Ecto neural progenitor cell (in vitro differentiated cells): ENCODE results near the gene INAFM2.

Experiments used
- DNase-seq: peaks from one replicate; pipeline ENCODE4 v3.0.0-alpha.2; 2018; ENCODE audit warnings: low spot score

Gene INAFM2

DNA sequence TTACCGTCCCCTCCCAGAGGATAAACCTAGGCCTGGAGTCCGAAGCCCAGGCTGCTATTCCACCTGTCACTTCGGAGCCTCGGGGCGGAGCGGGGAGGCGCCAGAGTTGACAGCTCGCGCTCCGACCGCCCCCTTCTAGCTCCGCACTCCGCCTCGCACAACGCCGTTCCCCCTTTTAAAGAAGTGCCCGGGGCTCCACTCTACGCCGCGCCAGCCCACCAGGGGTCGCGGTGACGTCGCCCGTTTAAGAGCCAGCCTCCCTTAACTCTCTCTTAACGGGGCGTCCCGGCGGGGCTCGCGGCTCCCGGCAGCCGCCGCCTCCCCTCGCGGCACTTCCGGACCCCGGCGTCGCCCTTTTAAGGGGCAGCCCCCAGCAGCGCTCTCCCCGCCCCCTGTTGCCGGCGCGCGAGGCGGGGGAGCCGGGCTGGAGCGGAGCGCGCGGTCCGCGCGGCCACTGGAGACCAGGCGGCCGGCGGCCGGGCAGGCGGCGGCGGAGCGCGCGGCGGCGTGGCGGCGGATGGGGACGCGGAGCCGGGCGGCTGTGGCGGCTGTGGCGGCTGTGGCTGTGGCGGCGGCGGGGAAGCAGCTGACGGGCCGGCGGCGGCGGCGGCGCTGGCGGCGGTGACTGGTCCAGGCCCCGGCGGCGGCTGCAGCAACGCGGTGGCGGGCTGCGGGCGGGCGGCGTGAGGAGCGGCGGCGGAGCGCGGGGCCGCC, at the start of gene INAFM2:
Gene INAFM2 (plus strand): TSS at position 454 of the 714 bp plus-strand sequence. CDS start 364 bp downstream, outside the sequence.
- DNase-seq, result peak; percentile 95

GRCh38 chr15:40274350-40275274, 48.9 kb upstream of the INAFM2 start:
- DNase-seq, result peak; percentile 90

GRCh38 chr15:40275523-40275922, 48.0 kb upstream of the INAFM2 start:
- DNase-seq, result no peak

DNA sequence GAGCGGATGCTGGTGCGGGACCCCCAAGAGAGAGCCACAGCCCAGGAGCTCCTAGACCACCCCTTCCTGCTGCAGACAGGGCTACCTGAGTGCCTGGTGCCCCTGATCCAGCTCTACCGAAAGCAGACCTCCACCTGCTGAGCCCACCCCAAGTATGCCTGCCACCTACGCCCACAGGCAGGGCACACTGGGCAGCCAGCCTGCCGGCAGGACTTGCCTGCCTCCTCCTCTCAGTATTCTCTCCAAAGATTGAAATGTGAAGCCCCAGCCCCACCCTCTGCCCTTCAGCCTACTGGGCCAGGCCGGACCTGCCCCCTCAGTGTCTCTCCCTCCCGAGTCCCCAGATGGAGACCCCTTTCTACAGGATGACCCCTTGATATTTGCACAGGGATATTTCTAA, 47.5 kb upstream of the INAFM2 start:
- DNase-seq, result no peak

- DNase-seq, result no peak
Observed at GRCh38 chr15:40276927-40277326, 46.6 kb upstream of the INAFM2 start.

- DNase-seq, result no peak
Observed at GRCh38 chr15:40277471-40277870, 46.0 kb upstream of the INAFM2 start.

- no peak for DNase-seq
Observed at GRCh38 chr15:40278026-40278425, 45.5 kb upstream of the INAFM2 start.

DNA sequence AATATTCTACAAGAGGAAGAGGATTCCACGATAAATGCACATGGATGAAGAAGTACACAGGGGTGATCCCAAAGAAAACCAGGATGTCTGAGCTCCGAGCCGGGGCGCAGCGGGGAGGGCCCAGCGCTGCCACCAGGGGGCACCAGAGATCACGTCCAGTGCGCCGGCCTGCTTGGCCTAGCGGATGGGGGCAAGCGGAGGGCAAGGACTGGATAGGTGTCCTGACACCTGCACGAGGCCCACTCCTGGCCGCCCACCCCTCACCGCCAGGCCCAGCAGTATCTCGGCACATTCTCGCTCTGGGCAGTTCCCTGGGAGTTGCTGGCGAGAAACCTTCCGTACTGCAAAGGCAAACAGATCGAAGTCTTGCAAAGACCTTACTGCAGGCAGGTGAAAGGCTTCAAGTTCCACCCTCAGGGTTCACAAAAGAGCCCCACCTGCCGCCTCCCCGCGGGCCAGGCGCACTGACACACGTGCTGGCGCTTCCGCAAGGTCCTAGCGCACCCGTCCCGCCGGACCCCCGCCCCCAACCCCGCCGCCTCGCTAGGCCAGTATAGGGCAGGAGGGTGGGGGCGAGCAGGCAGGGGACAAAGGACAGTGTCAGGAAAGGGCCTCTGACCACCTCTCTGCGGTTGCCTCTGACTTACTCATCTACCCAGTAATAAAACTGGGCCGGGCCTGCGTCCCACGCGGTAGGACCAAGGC, 43.9 kb upstream of the INAFM2 start:
- DNase-seq, result peak; percentile 89

DNA sequence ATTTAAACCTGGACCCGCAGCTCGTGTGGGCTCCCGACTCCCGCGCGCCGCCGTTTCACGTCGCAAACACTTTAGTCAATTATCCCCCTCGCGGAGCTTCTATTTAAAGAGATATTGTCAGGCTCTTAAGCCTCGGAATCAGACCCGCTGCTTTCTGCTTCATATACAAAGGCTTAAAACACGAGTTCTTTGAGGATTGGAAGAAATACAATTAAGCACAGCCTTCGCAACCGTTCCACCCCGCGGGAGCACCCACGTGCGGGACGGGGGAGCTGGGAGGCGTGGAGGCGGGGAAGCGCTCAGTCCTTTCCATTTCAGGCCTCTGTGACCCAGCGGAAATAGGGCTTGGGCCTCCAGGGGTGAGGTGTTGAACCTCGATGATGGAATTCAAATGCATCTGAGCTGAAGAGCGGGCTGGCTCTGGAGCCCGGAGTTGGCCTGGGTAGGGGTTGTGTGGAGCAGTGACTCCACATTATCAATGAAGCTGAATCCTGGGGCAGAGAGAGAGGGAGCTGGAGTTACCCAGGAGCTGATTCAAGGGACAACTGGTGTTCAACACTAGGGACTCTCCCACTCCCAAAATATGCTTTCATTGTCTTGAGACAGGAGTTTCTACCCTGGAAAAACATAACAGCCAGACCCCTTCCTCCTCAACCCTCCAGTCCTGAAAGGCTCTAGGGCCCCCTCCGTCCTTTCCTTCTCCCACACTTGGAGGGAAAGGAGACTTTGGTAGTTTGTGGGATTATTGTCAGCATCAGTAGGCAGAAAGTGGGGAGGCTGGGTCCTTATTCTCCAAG, 43.0 kb upstream of the INAFM2 start:
- DNase-seq, result no peak

DNA sequence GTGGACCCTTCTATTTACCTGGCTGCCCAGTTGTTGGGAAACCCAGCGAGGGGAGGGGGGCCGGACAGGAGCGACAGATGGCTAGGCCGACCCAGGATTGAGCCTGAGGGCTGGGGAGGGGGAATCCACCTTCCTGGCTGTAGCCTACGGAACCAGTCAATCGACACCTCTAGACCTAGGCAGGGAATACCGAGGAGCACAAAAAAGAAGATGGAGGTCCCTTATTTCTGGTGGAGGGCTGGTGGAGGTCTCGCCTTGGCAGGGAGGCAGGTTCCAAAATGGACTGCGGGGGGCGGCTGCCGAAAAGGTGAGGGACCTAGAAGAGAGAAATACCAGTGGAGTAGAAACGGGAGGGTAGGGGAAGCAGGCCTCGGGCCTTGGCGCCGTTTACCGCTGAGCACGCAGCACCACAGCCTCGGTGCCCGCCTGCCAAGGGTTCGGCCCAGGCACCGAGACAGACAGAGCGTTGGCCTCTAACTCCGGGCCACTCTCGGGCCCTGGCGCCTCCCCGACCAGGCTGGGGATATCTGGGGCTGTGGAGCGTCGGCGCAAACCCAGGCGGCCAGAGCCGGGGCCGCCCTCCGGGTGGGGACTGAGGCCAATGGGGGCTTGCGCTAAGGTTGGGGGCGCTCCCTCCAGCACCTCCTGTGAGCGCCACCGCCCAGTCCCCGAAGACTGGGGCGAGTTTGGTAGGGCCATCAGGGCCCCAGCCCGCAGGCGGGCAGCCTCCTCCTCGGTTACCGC, 42.3 kb upstream of the INAFM2 start:
- DNase-seq, result no peak

DNA sequence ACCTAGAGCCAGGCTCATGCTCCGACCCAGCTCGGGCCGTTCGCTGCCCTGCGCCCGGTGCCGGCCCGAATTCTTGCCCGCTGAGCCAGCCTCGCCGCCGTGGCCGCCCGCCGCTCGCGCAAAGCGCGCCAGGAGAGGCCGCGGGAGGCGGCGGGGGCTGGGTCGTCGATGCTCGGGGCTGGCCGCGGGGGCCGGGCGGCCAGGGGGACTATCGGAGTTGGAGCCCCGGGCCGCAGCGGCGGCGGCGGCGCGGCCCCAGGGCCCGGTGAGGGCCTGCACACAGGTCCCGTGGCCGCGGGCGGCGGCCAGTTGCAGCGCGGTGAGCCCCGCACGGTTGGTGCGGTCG, 41.7 kb upstream of the INAFM2 start:
- DNase-seq, result no peak

- DNase-seq, result peak; percentile 84
Observed at GRCh38 chr15:40282147-40282868, 41.2 kb upstream of the INAFM2 start.

DNA sequence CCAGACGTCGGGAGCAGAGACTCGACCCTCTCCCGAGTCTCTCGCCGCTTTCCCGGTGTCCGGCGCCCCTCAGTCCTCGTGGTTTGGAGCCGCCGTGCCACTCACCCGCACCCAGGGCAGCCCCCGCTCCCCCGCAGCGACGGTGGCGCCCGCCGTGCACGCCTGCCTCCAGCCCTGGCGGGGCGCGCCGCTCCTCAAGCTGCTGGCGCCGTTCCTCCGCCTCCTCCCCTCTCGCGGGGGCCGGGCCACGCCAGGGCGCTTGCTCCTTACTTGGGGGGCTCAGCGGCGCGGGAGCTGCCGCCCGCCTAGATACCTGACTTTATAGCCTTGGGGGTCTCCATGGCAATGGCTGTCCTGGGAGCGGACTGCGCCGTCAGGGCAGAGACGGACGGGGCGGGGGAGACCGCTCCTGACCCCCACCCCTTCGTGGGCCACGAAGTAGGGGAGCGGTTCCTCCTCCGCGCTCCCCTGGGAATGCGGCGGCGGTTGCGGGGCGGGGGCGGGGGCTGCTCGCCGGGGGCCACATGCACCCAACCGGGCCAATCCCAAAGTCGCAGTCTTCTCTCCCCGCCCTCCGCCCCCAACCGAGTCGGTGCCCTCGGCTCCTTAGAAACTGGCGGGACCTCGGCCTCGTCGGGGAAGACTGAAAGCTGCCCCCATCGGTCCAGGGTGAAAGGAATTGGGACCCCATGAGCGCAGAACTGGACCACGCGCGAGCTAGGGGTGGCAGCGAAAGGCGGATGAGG, 40.5 kb upstream of the INAFM2 start, which contains the start of gene ANKRD63:
Gene ANKRD63 (minus strand): TSS at position 196 of the 746 bp plus-strand sequence. CDS start 478 bp downstream, outside the sequence.
- peak; percentile 65 for DNase-seq

DNA sequence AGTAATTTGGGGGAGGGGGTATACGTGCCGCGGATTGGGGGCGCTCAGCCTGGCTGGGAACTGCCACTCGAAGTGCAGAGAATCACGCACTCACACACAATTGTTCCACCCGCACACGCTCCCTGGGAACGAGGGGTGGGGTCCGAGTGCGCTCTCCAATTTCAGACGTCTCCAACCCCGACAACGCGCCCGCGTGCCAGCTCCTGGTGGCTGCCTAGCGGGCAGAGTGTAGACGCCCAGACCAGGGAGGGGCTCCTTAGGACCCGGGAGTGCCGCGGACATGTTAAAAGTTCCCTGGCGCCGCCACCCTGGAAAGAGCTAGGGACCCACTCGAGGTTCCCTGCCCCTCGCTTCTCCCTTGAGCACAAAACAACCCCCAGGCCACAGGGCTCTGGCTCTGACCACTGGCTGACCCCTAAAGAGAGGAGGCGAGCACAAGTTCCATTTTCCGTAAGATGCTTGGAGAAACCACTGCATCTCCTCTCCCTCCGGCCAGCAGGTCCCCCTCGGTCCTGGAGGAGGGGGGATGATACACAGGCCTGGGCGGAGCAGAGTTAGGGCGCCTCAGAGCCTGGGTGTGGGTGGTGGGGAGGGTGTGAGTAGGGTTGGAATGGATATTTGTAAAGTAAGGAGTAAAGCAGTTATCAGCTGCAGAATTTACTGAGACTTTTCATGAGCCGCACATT, 39.7 kb upstream of the INAFM2 start:
- no peak for DNase-seq

GRCh38 chr15:40285151-40285550, 38.3 kb upstream of the INAFM2 start:
- DNase-seq, result no peak

DNA sequence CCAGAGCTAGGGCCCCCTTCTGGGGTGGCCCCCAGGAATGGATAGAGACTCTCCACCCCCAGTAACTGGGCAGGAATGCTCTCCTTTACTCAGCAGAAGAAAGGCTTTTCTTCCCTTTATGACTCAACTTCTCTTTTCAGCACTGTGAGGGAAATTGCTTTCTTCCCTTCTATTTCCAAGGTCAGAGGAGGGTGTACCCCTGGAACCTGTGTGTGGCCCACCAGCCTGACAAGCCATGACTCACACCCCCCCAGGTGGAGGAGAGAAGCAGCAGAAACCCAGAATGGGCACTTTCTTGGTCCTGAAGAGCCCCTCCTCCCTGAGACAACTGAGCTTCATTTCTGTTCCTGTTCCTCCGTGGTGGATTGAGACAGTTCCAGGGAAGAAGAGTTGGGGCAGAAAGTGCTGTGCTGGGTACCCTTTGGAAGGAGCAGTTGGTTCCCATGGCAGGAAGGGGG, 37.9 kb upstream of the INAFM2 start:
- no peak for DNase-seq

DNA sequence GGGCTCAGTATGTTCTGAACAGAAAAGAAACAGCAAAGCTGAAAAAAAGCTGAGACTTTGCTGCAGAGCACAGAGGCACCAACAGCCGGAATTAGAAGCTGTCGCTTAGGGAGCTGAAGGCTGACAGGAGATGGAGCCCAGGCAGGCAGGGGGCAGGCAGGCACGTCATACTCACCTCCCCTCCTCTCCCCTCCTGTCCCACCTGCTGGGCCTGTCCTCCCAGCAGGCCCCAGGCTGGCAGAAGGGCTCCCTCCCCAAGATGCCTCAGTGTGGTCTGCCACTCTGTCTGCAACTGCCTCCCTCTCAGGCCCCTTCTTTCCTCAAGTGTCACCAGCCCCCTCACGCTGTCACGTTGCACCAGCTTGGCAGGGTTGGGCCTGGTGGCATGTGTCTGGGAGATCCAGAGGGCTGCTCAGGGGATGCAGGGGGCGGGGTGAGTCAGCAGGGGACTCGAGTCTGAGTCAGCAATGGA, 37.4 kb upstream of the INAFM2 start:
- no peak for DNase-seq

DNA sequence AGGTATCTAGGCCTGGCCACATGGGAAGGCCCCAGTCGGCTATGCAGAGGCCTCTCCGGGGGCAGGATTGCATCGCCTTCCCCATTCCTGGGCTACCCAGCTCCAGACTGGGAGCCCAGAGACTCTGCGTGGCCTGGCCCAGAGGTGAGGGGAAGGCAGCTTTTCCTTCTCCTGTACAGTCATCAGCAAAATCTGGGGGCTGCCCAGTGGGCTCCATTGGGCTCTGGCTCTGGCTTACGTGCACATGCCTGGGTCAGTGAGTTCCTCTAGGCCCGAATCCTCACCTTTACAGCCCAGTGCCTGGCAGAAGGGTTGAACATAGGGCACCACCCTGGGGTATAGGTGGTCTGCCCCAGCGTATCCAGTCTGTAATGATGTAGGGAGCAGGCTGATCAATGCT, 36.7 kb upstream of the INAFM2 start:
- no peak for DNase-seq

DNA sequence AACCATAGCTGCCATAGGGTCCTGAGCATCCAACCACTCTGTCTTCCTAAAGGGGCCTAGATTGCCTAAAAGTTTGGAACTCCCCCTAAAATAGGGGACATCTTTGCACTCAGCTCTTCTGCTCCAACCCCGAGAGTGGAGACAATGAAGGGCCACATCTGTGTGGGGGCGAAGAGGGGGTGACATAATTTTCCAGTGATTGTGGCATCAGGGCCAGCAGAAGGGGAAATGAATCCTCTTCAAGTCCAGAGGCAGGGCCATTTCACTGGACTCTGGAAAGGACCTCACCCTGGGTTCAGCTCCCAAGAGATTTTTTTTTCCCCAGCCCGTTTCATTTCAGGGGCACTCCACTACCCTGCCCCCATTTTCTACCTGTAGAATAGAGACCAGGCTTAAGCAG, 36.0 kb upstream of the INAFM2 start:
- DNase-seq, result no peak
